22Rv1 (cell line): Measurements from ENCODE around the gene SUFU.
A peak's percentile ranks its signal among the peaks of the same experiment; 100 is the strongest.

Experiments
- ZFX ChIP-seq: fragments of 450-650 bp; IDR thresholded peaks from 2 replicates; pipeline ENCODE4 v1.6.1; 2017; ENCODE audit warnings: antibody characterized with exemption, borderline replicate concordance
- TF ChIP-seq, protein P1 (sequence below): fragments of 450-650 bp; IDR thresholded peaks from 2 replicates; pipeline ENCODE4 v1.5.1; 2017; ENCODE audit warnings: mild to moderate bottlenecking

DNA sequence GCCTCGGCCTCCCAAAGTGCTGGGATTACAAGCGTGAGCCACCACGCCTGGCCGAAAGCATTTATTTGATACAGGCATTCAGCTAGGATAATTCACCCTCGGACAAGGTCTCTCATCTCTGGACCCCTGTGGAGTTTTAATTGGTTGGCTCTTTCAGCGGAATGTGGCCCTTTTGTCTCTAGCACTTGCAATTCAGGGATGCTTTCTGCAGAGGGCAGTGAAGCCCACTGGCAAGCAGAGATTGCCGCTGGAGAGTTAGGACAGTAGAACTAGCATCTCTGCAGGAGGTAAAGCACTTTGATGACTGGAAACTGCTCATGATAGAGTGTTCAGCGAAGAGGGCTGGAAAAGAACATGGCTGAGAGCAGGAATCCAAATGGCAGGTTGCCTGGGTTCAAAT is 62.0 kb downstream of the SUFU start:
- TF ChIP-seq, protein P1, sequence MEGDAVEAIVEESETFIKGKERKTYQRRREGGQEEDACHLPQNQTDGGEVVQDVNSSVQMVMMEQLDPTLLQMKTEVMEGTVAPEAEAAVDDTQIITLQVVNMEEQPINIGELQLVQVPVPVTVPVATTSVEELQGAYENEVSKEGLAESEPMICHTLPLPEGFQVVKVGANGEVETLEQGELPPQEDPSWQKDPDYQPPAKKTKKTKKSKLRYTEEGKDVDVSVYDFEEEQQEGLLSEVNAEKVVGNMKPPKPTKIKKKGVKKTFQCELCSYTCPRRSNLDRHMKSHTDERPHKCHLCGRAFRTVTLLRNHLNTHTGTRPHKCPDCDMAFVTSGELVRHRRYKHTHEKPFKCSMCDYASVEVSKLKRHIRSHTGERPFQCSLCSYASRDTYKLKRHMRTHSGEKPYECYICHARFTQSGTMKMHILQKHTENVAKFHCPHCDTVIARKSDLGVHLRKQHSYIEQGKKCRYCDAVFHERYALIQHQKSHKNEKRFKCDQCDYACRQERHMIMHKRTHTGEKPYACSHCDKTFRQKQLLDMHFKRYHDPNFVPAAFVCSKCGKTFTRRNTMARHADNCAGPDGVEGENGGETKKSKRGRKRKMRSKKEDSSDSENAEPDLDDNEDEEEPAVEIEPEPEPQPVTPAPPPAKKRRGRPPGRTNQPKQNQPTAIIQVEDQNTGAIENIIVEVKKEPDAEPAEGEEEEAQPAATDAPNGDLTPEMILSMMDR: peak; percentile 13; the same call in 1 of the 2 replicates
- TF ChIP-seq ZFX: no peak
